ENCODE measurements around the gene PFN2.
A peak's percentile ranks its signal among the peaks of the same experiment; 100 is the strongest.
"Not testable (repeated sequence)": the region's sequence is repeated elsewhere in the genome, so short reads cannot be mapped to it uniquely, and the experiment has no call there.

The PFN2 gene

DNA sequence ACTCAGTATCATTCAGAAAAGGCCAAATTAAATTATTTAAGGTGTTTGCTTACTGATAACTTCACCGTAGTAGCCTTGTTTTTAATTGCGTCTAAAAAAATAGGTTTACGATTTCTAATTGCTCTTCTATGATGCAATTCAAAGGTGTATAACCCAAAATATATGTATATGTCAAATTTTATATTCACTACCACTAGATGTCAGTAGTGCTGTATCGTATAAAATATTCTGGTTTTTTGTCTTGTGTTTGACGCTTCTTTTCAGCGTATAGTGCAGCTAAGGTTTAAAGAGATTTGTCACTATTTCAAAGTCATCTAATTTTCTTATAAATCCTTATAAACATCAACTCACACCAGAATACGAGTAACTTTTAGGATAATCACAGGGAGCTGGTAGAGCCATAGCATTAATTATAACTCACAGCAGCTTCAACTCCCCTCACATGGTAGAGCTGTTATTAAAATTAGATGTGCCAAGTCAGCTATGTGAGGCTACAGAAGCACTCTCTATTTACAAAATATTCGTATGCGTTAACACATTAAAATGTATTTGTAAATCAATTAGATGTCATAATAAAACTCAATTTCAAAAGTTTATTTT lies 3.5 kb downstream of the PFN2 start:
- DNase-seq: peak; percentile 63

DNA sequence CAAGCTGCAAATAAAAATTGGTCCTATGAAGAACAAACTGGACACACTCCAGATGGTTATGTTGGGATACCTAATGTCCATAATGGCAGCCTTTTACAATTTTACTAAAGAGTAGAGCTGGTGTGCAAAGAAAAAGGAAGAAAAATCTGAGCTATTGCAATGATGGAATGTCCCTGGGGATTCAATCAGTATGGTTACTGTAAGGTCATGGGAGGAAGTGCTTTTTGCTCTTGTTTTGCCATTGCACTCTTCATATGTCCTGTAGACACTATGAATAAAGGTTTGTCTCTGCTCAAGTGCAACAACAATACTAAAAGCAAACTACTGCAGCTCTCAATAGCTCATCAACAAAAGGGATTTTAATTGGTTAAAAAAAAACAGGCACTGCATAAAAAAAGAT lies 5.4 kb downstream of the PFN2 start:
- DNase-seq: no peak

DNA sequence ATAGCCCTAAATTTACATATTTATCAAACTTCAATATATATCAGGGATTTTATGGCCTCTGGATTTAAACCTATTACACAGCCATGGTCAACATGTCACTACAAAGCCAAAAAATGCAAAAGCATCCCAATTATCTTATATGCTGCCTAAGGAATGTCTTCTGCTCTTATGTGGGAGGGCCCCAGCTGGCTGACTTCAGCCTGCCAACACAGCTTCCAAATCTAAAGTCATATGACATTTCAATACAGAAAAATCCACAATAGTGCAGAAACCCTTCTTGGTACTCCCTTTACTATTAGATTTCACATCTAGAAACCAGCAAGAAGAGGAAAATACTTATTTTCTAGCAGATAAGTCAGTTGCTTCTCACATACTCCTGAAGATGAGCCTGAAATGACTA lies 6.4 kb downstream of the PFN2 start:
- DNase-seq: no peak

DNA sequence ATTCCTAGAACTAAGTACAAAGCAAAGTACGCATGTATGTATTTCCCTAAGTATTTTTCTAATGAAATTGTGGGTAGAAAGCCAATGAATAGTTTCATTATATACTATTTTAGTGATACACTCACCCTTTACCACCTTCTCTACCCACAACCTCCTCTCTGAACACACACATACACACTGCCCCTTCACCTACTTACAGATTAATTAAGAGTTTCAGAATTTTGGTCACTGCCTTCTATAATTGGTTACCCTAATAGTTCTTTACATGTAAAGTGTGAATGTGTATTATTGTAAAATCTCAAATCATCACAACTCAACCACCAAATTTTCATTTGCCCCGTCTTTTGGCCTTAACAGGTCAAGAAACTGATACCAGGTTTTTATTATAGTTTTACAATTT lies 7.2 kb downstream of the PFN2 start:
- no peak for DNase-seq

DNA sequence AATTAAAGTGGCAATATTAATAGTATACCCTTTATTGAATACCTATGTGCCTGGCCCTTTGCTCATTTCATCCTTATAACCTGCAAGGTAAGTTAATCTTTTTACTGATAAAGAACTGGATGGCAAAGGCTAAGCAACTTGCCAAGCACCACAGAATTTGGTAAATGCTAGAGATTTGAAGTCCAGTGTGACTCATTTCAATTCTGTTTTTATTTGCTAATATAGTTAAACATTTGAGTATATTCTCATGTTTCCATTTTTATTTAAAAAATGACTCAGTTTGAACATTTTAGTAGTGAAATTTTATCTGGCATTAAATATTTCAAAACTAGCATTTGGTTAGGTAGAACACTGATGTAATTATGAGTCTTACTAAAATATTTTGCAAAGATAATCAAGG lies 11.3 kb downstream of the PFN2 start:
- no peak for DNase-seq

DNA sequence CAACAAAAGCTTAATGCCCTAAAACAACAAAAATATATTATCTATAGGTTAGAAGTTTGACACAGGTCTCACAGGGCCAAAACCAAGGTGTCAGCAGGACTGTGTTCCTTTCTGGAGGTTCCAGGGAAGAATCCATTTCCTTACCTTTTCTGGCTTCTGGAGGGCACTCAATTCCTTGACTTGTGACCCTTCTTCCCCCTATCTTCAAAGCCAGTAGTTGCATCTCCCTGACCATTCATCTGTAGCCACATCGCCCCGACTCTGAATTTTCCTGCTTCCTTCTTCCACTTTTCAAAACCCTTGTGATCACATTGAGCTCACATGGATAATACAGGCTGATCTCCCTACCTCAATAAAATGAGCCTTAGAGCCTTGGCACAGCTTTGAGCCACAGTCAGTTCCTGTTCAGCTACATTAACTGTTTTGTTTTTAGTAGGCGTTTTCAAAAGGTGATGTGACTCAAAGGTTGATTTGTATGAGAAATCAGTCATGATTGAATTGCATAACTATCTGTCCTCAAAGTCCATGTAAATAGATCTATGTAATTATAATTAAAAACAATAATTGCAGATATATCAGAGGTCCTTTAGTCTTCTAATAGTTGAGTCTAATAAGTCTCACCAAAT lies 12.4 kb downstream of the PFN2 start:
- DNase-seq: no peak

DNA sequence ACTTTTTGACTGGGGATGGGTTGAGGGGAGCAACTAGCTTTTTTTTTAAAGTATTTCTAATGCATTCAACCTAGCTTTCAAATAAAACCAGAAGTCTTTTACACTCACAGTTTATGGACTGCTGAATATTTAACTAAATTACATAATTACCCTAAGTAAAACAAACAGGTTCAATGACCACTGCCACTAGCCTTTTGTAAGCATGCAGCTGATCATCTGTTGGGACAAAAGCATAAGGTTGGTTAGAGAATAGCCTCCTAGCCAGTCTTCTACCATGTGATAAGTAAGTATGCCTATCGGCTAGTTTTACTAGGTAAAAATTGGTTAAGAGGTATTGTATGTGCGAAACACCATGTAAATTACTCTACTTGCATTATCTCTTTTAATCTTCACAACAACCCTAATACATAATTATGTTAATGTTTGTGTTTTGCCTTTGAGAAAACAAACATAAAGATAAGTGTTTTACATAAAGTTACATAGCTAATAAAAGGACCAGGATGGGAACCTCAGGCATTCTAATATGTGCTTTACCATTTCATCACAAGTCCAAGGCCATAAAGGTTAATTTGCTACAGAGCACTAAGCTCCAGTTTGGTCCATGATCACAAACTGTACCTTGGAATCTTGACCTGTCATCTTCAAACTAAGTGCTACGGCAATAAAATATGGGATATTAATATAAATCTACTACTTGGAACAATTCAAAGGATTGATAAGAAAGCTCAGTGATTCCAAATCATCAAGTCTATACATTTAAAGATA lies 13.2 kb downstream of the PFN2 start:
- no peak for DNase-seq

DNA sequence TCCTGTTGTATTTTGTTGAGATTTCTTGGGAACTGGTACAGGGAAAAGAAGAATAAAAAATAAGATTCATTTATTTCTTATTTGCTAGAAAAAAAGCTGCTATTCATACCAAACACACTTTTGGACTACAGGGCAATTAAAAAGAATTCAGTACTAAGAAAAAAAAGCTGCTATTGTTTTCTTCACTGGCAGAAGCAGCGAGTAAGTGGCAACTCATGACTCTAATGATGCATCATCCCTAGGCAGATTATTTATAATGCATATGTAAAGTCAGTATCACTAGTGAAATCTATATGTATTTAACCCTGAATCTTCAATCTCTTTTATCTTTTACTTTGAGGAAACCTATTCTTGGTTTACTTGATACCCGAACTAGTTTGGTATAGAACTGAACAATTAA lies 15.2 kb downstream of the PFN2 start:
- DNase-seq: no peak

DNA sequence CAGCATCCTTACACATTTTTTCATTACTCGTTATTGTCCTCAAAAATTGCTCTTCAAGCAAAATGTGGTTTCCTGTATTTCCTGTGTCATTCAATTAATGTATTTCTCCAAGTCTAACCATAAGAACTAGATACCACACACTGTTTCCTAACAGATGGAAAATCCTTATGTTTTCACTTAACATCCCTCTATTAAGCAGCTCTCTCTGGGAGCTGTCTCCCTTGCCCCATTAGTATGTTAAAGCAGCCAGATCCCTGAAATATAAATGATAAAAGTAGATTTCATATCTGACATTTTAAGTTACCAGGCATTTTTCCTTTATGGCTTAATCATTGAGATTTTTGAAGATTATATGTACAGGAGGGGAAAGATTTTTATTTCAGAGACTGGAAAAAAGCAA lies 15.9 kb downstream of the PFN2 start:
- DNase-seq: no peak

DNA sequence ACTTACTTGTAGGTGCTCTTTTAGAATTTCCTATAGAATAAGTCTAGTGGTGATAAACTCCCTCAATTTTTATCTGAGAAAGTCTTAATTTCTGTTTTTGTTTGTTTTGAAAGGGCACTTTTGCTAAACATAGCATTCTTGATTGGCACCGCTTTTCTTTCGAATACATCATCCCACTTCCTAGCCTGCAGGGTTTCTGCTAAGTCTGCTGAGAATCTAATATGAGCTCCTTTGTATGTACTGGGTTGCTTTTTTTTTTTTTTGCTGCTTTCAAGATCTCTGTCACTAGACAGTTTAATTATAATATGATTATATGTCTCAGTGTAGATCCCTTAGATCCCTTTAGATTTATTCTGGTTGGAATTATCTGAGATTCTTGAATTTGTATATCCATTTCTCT lies 21.5 kb downstream of the PFN2 start:
- no peak for DNase-seq

DNA sequence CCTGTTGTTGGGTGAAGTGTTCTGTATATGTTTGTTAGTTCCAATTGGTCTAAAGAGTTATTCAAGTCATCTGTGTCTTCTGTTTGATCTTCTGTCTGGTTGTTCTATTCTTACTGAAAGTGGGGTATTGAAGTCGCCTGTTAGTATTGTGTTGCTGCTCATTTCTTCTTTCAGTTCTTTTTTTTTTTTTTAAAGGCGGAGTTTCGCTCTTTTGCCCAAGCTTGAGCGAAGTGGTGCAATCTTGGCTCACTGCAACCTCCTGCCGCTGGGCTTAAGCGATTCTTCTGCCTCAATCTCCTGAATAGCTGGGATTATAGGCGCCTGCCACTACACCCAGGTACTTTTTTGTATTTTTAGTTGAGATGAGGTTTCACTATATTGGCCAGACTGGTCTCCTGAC lies 23.5 kb downstream of the PFN2 start:
- DNase-seq: no peak

DNA sequence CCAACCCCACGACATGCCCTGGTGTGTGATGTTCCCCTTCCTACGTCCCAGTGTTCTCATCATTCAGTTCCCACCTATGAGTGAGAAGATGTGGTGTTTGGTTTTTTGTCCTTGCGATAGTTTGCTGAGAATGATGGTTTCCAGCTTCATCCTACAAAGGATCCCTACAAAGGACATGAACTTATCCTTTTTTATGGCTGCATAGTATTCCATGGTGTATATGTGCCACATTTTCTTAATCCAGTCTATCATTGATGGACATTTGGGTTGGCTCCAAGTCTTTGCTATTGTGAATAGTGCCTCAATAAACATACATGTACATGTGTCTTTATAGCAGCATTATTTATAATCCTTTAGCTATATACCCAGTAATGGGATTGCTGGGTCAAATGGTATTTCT lies 26.7 kb downstream of the PFN2 start:
- DNase-seq: not testable (repeated sequence)

DNA sequence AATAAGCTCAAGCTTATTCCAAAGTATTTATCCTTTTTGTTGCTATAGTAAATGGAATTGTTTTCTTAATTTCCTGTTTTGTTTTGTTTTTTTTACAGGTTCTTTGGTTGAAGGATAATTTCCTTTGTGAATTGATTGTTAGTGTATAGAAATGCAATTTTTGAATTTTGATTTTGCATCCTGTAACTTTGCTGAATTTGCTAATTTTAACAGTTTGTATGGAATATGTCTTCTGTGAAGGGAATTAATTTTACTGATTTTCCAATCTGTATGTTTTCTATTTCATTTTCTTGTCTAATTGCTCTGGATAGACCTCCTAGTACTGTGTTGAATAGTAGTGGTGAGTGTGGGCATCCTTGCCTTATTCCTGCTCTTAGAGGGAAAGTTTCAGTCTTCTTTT lies 28.3 kb downstream of the PFN2 start:
- DNase-seq: no peak

DNA sequence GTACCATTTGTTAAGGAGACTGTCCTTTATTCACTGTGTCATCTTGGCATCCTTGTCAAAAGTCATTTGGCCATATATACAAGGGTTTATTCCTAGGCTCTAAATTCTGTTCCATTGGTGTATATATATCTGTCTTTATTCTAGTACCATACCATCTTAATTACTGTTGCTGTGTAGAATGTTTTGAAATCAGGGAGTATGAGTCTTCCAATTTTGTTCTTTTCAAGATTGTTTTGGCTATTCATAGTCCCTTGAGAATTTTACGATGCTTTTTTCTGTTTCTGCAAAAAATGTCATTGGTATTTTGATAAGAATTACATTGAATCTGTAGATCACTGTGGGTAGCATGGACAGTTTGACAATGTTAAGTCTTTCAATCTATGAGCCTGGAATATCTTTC lies 28.7 kb downstream of the PFN2 start:
- no peak for DNase-seq

DNA sequence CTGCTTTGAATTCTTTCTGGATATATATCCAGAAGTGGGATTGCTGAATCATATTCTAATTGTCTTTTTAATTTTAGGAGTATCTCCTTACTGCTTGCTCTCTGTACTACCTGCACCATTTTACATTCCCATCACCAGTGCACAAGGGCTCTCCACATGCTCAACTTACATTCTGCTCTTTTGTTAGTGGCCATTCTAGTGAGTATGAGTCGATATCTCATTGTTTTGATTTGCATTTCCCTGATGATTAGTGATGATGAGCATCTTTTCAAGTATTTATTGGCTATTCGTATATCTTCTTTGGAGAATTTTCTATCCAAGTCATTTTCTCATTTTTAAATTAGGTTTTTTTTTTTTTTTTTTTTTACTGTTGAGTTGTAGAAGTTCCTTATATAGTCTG lies 29.5 kb downstream of the PFN2 start:
- DNase-seq: no peak

DNA sequence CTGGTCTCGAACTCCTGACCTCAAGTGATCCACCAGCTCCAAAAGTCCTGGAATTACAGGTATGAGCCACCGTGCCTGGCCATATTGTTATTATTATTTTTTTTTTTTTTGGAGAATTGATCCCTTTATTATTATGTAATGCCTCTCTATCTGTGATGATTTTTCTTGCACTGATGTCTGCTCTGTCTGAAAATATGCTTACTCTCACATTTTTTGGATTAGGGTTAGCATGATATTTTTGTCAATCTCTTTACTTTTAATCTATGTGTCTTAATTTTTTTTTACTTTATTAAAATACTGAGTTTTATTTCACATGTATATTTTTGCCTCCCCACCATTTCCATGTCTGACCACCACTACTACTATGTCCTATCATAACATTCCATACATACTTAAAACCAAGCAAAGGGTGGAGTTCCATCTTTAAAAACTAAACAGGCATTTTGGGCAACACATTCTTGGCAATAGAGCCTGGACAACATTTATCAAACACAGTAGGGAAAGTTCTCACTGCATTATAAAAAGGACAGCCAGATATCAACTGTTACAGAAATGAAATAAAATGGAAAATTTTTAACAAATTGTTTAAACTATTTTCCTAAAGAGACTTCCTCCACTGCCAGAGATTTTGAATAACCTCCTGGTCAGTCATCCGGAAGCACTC lies 32.2 kb downstream of the PFN2 start:
- DNase-seq: not testable (repeated sequence)

DNA sequence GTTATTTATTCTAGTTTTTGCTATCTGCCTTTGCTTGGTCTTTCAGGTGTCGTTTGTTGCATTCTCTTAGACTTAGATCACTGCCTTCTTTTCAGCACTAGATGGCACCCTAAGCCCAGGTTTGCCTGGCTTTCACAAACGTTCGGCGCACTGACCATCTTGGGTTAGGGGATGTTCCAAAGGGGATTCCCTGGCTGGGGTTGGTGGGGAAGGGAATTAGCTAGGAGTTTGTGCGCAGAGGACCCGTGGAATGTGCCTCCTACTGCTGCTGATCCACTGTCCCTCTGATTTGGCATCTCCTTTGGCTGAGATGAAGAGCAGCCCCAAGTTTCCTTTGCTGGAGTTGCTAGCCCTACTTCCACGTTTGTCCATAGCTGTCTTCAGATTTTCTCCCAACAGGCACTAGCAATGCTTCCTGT lies 33.9 kb downstream of the PFN2 start:
- peak; percentile 39 for DNase-seq

DNA sequence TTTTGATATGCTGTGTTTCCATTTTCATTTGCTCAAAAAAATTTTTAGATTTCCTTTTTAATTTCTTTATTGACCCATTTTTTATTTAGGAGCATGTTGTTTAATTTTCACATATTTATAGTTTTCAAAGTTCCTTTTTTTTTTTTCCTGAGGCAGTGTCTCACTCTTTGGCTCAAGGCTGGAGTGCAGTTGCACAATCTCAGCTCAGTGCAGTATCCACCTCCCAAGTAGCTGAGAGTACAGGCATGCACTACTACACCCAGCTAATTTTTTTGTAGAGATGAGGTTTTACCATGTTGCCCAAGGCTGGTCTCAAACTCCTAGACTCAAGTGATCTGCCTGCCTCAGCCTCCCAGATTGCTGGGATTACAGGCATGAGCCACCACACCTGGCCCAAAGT lies 36.2 kb downstream of the PFN2 start:
- peak; percentile 3 for DNase-seq

DNA sequence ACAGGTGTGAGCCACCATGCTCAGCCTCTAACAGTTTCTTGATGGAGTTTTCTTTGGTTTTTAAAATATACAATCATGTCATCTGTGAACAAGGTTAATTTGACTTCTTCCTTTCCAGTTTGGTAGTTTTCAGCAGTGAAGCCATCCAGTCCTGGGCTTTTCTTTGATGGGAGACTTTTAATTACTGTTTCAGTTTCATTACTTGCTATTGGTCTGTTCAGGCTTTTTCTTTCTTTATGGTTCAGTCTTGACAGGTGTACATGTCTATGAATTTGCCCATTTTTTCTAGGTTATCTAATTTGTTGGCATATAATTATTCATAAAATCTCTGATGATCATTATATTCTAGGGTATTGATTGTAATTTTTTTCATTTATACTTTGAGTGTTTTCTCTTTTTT lies 36.8 kb downstream of the PFN2 start:
- no peak for DNase-seq

DNA sequence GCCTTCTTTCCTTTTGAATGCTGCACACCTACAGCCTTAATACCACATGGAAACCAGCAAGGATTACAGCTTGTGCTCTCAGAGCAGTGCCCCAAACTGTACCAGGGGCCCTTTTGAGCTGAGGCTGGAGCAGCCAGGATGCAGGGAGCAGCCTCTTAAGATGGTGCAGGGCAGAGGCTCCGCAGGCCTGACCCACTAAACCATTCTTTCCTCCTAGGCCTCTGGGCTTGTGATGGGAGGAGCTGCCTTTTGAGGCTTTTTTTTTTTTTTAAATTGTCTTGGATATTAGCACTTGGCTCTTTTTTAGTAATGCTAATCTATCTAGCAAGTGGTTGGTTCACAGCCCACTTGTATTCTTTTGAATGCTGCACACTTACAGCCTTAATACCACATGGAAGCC lies 37.7 kb downstream of the PFN2 start:
- no peak for DNase-seq

DNA sequence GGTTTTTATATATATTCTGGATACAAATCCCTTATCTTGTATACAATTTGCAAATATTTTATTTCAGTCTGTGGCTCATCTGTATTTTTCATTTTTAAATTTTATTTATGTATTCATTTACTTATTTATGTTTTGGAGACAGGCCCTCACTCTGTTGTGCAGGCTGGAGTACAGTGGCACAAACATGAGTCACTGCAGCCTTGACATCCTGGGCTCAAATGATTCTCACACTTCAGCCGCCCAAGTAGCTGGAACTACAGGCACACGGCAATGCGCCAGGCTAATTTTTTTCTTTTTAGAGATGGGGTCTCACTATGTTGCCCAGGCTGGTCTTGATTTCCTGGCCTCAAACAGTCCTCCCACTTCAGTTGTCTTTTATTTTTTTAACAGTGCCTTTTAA lies 50.6 kb downstream of the PFN2 start:
- DNase-seq: no peak

DNA sequence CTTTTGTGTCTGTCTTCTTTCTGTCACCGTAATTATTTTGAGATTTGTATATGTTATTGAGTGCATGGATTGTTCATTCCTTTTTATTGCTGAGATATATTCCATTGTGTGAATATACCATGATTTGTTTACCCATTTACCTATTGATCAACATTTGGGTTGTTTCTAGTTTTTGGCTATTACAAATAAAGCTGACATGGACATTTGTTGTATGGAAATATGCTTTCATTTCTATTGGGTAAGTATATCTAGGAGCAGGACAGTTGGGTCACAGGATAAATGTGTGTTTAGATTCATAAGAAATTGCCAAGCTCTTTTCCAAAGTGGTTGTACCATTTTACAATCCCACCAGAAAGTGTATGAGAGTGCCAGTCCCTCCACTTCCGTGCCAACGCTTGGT lies 51.2 kb downstream of the PFN2 start:
- DNase-seq: no peak

DNA sequence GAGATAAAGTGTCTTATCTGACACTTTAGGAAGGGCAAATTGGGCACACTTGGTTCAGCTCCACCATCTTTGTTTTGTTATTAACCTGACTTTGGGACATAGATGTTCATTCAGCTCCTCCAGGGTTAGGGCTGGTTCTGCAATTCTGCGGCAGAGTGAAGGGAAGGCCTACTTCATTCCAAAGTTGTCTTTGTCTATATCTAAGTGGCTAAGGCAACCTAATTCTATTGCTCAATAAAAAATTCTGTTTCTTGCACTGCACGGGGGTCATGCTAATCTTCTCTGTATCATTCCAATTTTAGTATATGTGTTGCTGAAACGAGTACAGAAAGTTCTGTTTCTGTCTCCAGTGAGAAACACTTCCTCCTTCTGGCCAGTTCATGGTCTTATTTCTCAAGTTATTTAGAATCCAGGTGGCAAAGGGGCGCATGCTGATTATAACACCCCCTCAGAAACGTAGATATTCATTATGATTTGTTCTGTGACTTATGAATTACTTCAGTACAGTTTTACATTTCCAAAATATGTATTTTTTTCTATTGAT lies 53.5 kb downstream of the PFN2 start:
- no peak for DNase-seq
